ENCODE data around the gene PRDX2. TPM values are rescaled to one million over a fixed set of nuclear protein-coding genes. Genes with fewer than 3 reads are reported as not detected.

PRDX2 gene
- total RNA-seq, result 290 TPM

GRCh38 chr19:12801466-12802266, at the start of gene PRDX2, which contains the start of gene THSD8:
Gene PRDX2, minus strand, starts transcription at chr19:12801800. Its CDS starts 539 bp downstream, at chr19:12801261.
Gene THSD8, plus strand, starts transcription at chr19:12802069. Its CDS starts 3 bp downstream, at chr19:12802072.

GRCh38 chr19:12838182-12838885, 36.7 kb upstream of the PRDX2 start, which contains the start of gene MAST1:
Gene MAST1, plus strand, starts transcription at chr19:12838515. Its CDS starts 58 bp downstream, at chr19:12838573.

GRCh38 chr19:12834566-12834943, 33.0 kb upstream of the PRDX2 start, which contains the start of gene RTBDN:
Gene RTBDN, minus strand, starts transcription at chr19:12834579. Its CDS starts 4,600 bp downstream, at chr19:12829979.

GRCh38 chr19:12806242-12807081, 4.9 kb upstream of the PRDX2 start, which contains the start of gene RNASEH2A:
Gene RNASEH2A, plus strand, starts transcription at chr19:12806584. Its CDS starts 90 bp downstream, at chr19:12806674.

GRCh38 chr19:12791345-12792050, 10.1 kb downstream of the PRDX2 start, which contains the start of gene JUNB:
Gene JUNB, plus strand, starts transcription at chr19:12791486. Its CDS starts 286 bp downstream, at chr19:12791772.

GRCh38 chr19:12774588-12775555, 26.7 kb downstream of the PRDX2 start, which contains the start of gene HOOK2:
Gene HOOK2, minus strand, starts transcription at chr19:12775552. Its CDS starts 103 bp downstream, at chr19:12775449.

GRCh38 chr19:12751635-12752034, 50.0 kb downstream of the PRDX2 start, which contains the start of gene BEST2:
Gene BEST2, plus strand, starts transcription at chr19:12751791. Its CDS starts 802 bp downstream, at chr19:12752593.

Other genes with a start within 250 kb of the PRDX2 start
- gene ZNF490, start 191.0 kb downstream of the PRDX2 start, total RNA-seq, result 15.2 TPM
- gene ZNF791, start 190.9 kb downstream of the PRDX2 start, total RNA-seq, result 47.4 TPM
- 35.4 TPM for gene MAN2B1, start 135.1 kb downstream of the PRDX2 start, total RNA-seq
- 6.7 TPM for gene WDR83, start 135.0 kb downstream of the PRDX2 start, total RNA-seq
- 154 TPM for gene DHPS, start 119.9 kb downstream of the PRDX2 start, total RNA-seq
- not detected for gene GNG14, start 113.8 kb downstream of the PRDX2 start, total RNA-seq
- 7.8 TPM for gene FBXW9, start 105.2 kb downstream of the PRDX2 start, total RNA-seq
- gene TNPO2, start 77.9 kb downstream of the PRDX2 start, total RNA-seq, result 92.0 TPM
- 144 TPM for gene TRIR, start 67.1 kb downstream of the PRDX2 start, total RNA-seq
- gene GET3, start 64.3 kb downstream of the PRDX2 start, total RNA-seq, result 49.4 TPM
- gene BEST2, start 50.0 kb downstream of the PRDX2 start, total RNA-seq, result 0.55 TPM
- 33.5 TPM for gene HOOK2, start 26.2 kb downstream of the PRDX2 start, total RNA-seq
- gene JUNB, start 10.3 kb downstream of the PRDX2 start, total RNA-seq, result 194 TPM
- not detected for gene THSD8, start 269 bp upstream of the PRDX2 start, total RNA-seq
- gene RNASEH2A, start 4.8 kb upstream of the PRDX2 start, total RNA-seq, result 20.2 TPM
- gene RTBDN, start 32.8 kb upstream of the PRDX2 start, total RNA-seq, result 8.6 TPM
- gene MAST1, start 36.7 kb upstream of the PRDX2 start, total RNA-seq, result 23.3 TPM
- gene DNASE2, start 79.6 kb upstream of the PRDX2 start, total RNA-seq, result 15.1 TPM
- gene KLF1, start 85.4 kb upstream of the PRDX2 start, total RNA-seq, result 2.1 TPM
- gene GCDH, start 89.4 kb upstream of the PRDX2 start, total RNA-seq, result 59.3 TPM
- not detected for gene SYCE2, start 117.5 kb upstream of the PRDX2 start, total RNA-seq
- gene FARSA, start 131.9 kb upstream of the PRDX2 start, total RNA-seq, result 41.6 TPM
- gene CALR, start 136.8 kb upstream of the PRDX2 start, total RNA-seq, result 471 TPM
- gene RAD23A, start 144.1 kb upstream of the PRDX2 start, total RNA-seq, result 75.9 TPM
- gene GADD45GIP1, start 155.4 kb upstream of the PRDX2 start, total RNA-seq, result 16.8 TPM
- 5.2 TPM for gene DAND5, start 167.8 kb upstream of the PRDX2 start, total RNA-seq
- gene NFIX, start 193.7 kb upstream of the PRDX2 start, total RNA-seq, result 122 TPM

Measured in camera-type eye (tissue), 1 donor.